Esophagus squamous epithelium (tissue), 5 donors: ENCODE measurements around the gene SUCLG2. TPM values are rescaled to one million over a fixed set of nuclear protein-coding genes. Genes with fewer than 3 reads are reported as not detected.

ENCODE experiments used
- DNase-seq: peaks from one replicate; lab custom pipeline; 2025; lab: John Stamatoyannopoulos, UW
- H3K27ac ChIP-seq, 4 donors: fragments of 200-600 bp; sonication (generic); one replicate each; pipeline ENCODE4 v1.5.1; 2016 to 2019; ENCODE audit warnings: mild to moderate bottlenecking in 1 of 4
- H3K27me3 ChIP-seq, 4 donors: fragments of 200-600 bp; sonication (generic); 1 replicate in 3 of 4; 2 replicates in 1 of 4; pipeline versions ENCODE4 v1.5.1 to v1.6.0; 2017 to 2021; ENCODE audit warnings: antibody characterized with exemption in 1 of 4
- H3K36me3 ChIP-seq, 3 donors: fragments of 200-600 bp; sonication (generic); one replicate each; pipeline ENCODE4 v1.5.1; 2016 to 2019
- H3K4me1 ChIP-seq, 3 donors: fragments of 200-600 bp; sonication (generic); one replicate each; pipeline ENCODE4 v1.5.1; 2017 to 2019
- H3K4me3 ChIP-seq, 4 donors: fragments of 200-600 bp; sonication (generic); 1 replicate in 3 of 4; 2 replicates in 1 of 4; pipeline ENCODE4 v1.5.1; 2016 to 2019; ENCODE audit warnings: mild to moderate bottlenecking in 2 of 4, moderate library complexity in 1 of 4
- H3K9me3 ChIP-seq, 3 donors: fragments of 200-600 bp; sonication (generic); one replicate each; pipeline ENCODE4 v1.5.1; 2016 to 2019
- CTCF ChIP-seq, 6 experiments: fragments of 450-650 bp in 4 of 6; fragments of 200-600 bp in 2 of 6; sonication (generic) in 2 of 6; IDR thresholded peaks; one replicate each; pipeline ENCODE4 v1.5.1; 2016 to 2019; ENCODE audit warnings: antibody characterized with exemption in 6 of 6, mild to moderate bottlenecking in 4 of 6, moderate library complexity in 4 of 6
- POLR2A ChIP-seq, 4 donors: fragments of 450-650 bp; IDR thresholded peaks; one replicate each; pipeline ENCODE4 v1.6.1; 2017; ENCODE audit warnings: antibody characterized with exemption in 4 of 4, mild to moderate bottlenecking in 4 of 4, moderate library complexity in 3 of 4
- WGBS, 2 donors: methylation state at CpG; one replicate each; pipeline ENCODE4 v1.1.5; 2018; 5-methylcytosine and 5-hydroxymethylcytosine counted together
- intact Hi-C: fragments of 100-400 bp; cut with DNase I; formaldehyde crosslinking; loops from one replicate; pipeline ENCODE4 v1.15.0; 2022
- total RNA-seq, 4 donors: library from RNA; depleted of rRNA; stranded (reverse); fragments of >200 nt; gene quantifications; one replicate each; pipeline ENCODE4 v1.1.0, GENCODE V29; 2016
- donor health status: DM: yes; HTN: yes; CAD: no.

The SUCLG2 gene
- total RNA-seq, 4 donors from 2014 or later, result 29.4 to 55.4 (median 38.8) TPM

DNA sequence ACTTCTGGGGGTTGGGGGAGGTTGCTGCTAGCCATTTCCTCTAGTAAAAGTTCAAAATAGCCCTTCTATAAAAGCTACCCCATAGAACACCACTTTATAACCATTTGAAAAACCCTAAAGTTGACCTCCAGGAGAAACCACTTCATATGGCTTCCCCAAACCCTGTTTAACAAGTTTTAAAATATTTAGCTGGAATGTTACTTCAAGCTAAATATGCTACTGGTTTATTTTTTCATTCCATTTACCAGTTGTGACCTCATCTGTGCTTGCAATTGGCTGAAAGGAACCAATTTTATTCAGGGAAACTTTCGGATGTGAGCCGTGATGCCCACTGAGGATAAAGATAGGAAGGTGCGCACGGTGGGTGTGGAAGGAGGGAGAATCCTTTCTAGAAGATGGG is 221.3 kb downstream of the SUCLG2 start:
- TF ChIP-seq CTCF (IDR thresholded peaks at IDR 0.05), result no peak
- TF ChIP-seq POLR2A (IDR thresholded peaks at IDR 0.05), result no peak
- no peak for DNase-seq
- Histone ChIP-seq H3K4me3 (no peak overlapping the region), H3K27me3 (no peaks in the 10 kb centered on the region), H3K9me3 (no peaks in the 10 kb centered on the region), H3K4me1 (no peaks in the 10 kb centered on the region), H3K36me3 (no peaks in the 10 kb centered on the region), H3K27ac (no peak overlapping the region)
- 93 to 98% methylated on average over 4 of the region's 4 CpGs for WGBS, 2 donors
- intact Hi-C loops, result no loop called here

DNA sequence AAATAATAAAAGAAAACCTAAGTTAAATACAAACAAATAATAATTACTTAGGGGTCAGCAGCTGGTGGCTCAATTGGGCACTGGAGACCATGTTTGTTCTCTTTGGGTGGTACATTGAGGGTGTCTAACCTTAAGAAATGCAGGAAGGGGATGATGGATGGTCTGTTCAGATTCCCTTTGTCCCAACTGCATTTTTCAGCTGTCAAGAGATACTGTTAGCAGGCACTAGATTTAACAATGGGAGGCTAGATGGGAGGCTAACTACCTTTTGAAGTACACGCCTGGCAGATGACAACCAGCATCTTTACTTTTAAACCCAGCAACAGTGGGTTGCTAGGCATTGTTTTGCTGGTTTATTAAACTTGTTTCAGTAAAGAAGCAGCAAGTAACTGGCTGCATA is 222.5 kb downstream of the SUCLG2 start:
- intact Hi-C loops, result no loop called here
- Histone ChIP-seq H3K4me3 (no peak overlapping the region), H3K36me3 (no peaks in the 10 kb centered on the region), H3K9me3 (no peaks in the 10 kb centered on the region), H3K27ac (no peak overlapping the region), H3K27me3 (no peaks in the 10 kb centered on the region), H3K4me1 (no peaks in the 10 kb centered on the region)
- TF ChIP-seq CTCF (IDR thresholded peaks at IDR 0.05), result no peak
- TF ChIP-seq POLR2A (IDR thresholded peaks at IDR 0.05), result no peak
- 86 to 92% methylated on average over 1 of the region's 1 CpG for WGBS, 2 donors
- DNase-seq, result no peak

DNA sequence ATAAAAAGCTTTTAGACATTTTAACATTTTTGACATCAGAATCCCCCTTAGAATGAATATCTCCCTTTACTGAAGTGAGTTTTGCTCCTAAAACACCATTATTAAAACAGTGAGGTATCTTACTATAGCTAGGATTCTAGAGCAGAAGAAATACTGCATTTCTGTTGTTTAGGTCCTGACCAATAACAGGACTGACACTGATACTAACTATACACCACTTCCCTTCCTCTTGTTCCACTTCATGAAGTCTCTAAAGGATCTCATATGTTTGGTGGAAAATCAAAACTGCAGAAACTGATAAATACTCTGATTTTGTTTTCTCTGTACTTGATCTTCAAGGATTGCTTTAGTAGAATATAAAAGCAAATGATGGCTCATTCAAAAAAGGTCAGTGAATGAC is 230.7 kb downstream of the SUCLG2 start:
- H3K36me3 ChIP-seq, result peaks cover 0 to 11% (median 0%) of the 10 kb centered on the region in 3 donors
- no peak overlapping the region for H3K27ac ChIP-seq
- H3K4me3 ChIP-seq, result no peak overlapping the region
- peaks cover 0 to 16% (median 7%) of the 10 kb centered on the region in 3 donors for H3K9me3 ChIP-seq
- intact Hi-C loops, result no loop called here
- no peaks in the 10 kb centered on the region for H3K4me1 ChIP-seq
- no peaks in the 10 kb centered on the region for H3K27me3 ChIP-seq
- TF ChIP-seq CTCF (IDR thresholded peaks at IDR 0.05), result no peak
- TF ChIP-seq POLR2A (IDR thresholded peaks at IDR 0.05), result no peak
- DNase-seq, result no peak

- Histone ChIP-seq H3K4me1 (no peaks in the 10 kb centered on the region), H3K4me3 (no peak overlapping the region), H3K36me3 (peaks cover 0 to 16% (median 0%) of the 10 kb centered on the region in 3 donors), H3K9me3 (peaks cover 0 to 16% (median 7%) of the 10 kb centered on the region in 3 donors), H3K27ac (no peak overlapping the region), H3K27me3 (no peaks in the 10 kb centered on the region)
- intact Hi-C loops, result no loop called here
- WGBS, 2 donors, result 100% methylated on average over 1 of the region's 1 CpG
- TF ChIP-seq CTCF (IDR thresholded peaks at IDR 0.05) (no peak), POLR2A (IDR thresholded peaks at IDR 0.05) (no peak)
- DNase-seq, result no peak
These were observed 232.5 kb downstream of the SUCLG2 start for GRCh38 chr3:67421912-67422311.

GRCh38 chr3:67419779-67420178 is 234.6 kb downstream of the SUCLG2 start:
- DNase-seq, result no peak
- TF ChIP-seq CTCF (IDR thresholded peaks at IDR 0.05) (no peak), POLR2A (IDR thresholded peaks at IDR 0.05) (no peak)
- H3K36me3 ChIP-seq, result peaks cover 0 to 16% (median 0%) of the 10 kb centered on the region in 3 donors
- H3K27ac ChIP-seq, result no peak overlapping the region
- no peaks in the 10 kb centered on the region for H3K27me3 ChIP-seq
- peaks cover 0 to 16% (median 7%) of the 10 kb centered on the region in 3 donors for H3K9me3 ChIP-seq
- intact Hi-C loops, result no loop called here
- H3K4me3 ChIP-seq, result no peak overlapping the region
- H3K4me1 ChIP-seq, result no peaks in the 10 kb centered on the region
